SK-N-SH treated with all-trans-retinoic acid at 6 μM for 48 hours (cell line): ENCODE results near the gene MEOX1.

ENCODE experiments used
- ARNTL ChIP-seq: fragments of 450-650 bp; formaldehyde crosslinking; IDR thresholded peaks from 2 replicates; pipeline ENCODE4 v1.5.0; 2020; ENCODE audit warnings: low read depth, mild to moderate bottlenecking, moderate library complexity, borderline replicate concordance
- CSDC2 ChIP-seq: fragments of 250-450 bp; sonication (Bioruptor Pico); IDR thresholded peaks from 2 replicates; pipeline ENCODE4 v1.5.0; 2020; ENCODE audit warnings: mild to moderate bottlenecking, moderate library complexity
- PPARA ChIP-seq: fragments of 250-450 bp; sonication (Bioruptor Pico); IDR thresholded peaks from 2 replicates; pipeline ENCODE4 v1.5.0; 2020; ENCODE audit warnings: mild to moderate bottlenecking, borderline replicate concordance
- RARB ChIP-seq: fragments of 250-450 bp; sonication (Bioruptor Pico); IDR thresholded peaks from 2 replicates; pipeline ENCODE4 v1.8.0; 2021; ENCODE audit warnings: mild to moderate bottlenecking, moderate library complexity
- SNAI2 ChIP-seq: fragments of 250-450 bp; sonication (Bioruptor Pico); IDR thresholded peaks from 2 replicates; pipeline ENCODE4 v1.5.0; 2020; ENCODE audit warnings: mild to moderate bottlenecking, moderate library complexity
- TCF4 ChIP-seq: fragments of 250-450 bp; sonication (Bioruptor Pico); IDR thresholded peaks from 2 replicates; pipeline ENCODE4 v1.8.0; 2021; ENCODE audit warnings: mild to moderate bottlenecking, moderate library complexity, borderline replicate concordance
- TOX ChIP-seq: fragments of 250-450 bp; sonication (Bioruptor Pico); IDR thresholded peaks from 2 replicates; pipeline ENCODE4 v1.8.0; 2021; ENCODE audit warnings: mild to moderate bottlenecking, moderate library complexity, borderline replicate concordance
- ZFP3 ChIP-seq: fragments of 250-450 bp; sonication (Bioruptor Pico); IDR thresholded peaks from 2 replicates; pipeline ENCODE4 v1.5.0; 2020; ENCODE audit warnings: mild to moderate bottlenecking, moderate library complexity
- ZFP30 ChIP-seq: fragments of 450-650 bp; formaldehyde crosslinking; IDR thresholded peaks from 2 replicates; pipeline ENCODE4 v1.5.0; 2022; ENCODE audit warnings: mild to moderate bottlenecking, moderate library complexity
- ZNF70 ChIP-seq: fragments of 450-650 bp; formaldehyde crosslinking; IDR thresholded peaks from 2 replicates; pipeline ENCODE4 v1.5.0; 2020; ENCODE audit warnings: mild to moderate bottlenecking, moderate library complexity
- ZNF8 ChIP-seq: fragments of 450-650 bp; formaldehyde crosslinking; IDR thresholded peaks from 2 replicates; pipeline ENCODE4 v1.5.0; 2020; ENCODE audit warnings: mild to moderate bottlenecking, moderate library complexity
- TF ChIP-seq, protein P1 (sequence below): fragments of 250-450 bp; sonication (Bioruptor Pico); IDR thresholded peaks from 2 replicates; pipeline ENCODE4 v1.5.1; 2020; ENCODE audit warnings: low read depth, mild to moderate bottlenecking, moderate library complexity
- TF ChIP-seq, protein P2 (sequence below): fragments of 250-450 bp; sonication (Bioruptor Pico); IDR thresholded peaks from 2 replicates; pipeline ENCODE4 v1.8.0; 2020; ENCODE audit warnings: mild to moderate bottlenecking, moderate library complexity, borderline replicate concordance

GRCh38 chr17:43707184-43707583, 45.5 kb upstream of the MEOX1 start:
- TF ChIP-seq TOX (CRISPR knock-in tag) (no peak), TCF4 (CRISPR knock-in tag) (no peak), SNAI2 (CRISPR knock-in tag) (no peak), ZNF8 (CRISPR knock-in tag) (no peak), ZNF70 (no peak), CSDC2 (CRISPR knock-in tag) (no peak), ZFP3 (CRISPR knock-in tag) (no peak), RARB (no peak), PPARA (no peak), ARNTL (CRISPR knock-in tag) (no peak), ZFP30 (CRISPR knock-in tag) (no peak)
- TF ChIP-seq, protein P1, sequence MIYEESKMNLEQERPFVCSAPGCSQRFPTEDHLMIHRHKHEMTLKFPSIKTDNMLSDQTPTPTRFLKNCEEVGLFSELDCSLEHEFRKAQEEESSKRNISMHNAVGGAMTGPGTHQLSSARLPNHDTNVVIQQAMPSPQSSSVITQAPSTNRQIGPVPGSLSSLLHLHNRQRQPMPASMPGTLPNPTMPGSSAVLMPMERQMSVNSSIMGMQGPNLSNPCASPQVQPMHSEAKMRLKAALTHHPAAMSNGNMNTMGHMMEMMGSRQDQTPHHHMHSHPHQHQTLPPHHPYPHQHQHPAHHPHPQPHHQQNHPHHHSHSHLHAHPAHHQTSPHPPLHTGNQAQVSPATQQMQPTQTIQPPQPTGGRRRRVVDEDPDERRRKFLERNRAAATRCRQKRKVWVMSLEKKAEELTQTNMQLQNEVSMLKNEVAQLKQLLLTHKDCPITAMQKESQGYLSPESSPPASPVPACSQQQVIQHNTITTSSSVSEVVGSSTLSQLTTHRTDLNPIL (CRISPR knock-in tag): no peak
- TF ChIP-seq, protein P2, sequence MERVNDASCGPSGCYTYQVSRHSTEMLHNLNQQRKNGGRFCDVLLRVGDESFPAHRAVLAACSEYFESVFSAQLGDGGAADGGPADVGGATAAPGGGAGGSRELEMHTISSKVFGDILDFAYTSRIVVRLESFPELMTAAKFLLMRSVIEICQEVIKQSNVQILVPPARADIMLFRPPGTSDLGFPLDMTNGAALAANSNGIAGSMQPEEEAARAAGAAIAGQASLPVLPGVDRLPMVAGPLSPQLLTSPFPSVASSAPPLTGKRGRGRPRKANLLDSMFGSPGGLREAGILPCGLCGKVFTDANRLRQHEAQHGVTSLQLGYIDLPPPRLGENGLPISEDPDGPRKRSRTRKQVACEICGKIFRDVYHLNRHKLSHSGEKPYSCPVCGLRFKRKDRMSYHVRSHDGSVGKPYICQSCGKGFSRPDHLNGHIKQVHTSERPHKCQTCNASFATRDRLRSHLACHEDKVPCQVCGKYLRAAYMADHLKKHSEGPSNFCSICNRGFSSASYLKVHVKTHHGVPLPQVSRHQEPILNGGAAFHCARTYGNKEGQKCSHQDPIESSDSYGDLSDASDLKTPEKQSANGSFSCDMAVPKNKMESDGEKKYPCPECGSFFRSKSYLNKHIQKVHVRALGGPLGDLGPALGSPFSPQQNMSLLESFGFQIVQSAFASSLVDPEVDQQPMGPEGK (CRISPR knock-in tag): no peak
